Uterine smooth muscle cell (primary cell): ENCODE measurements around the gene IGF2BP1. TPM values are rescaled to one million over a fixed set of nuclear protein-coding genes. Genes with fewer than 3 reads are reported as not detected.

Experiments
- total RNA-seq: library from RNA; depleted of rRNA; stranded (reverse); fragments of >200 nt; gene quantifications from 2 replicates; pipeline ENCODE4 v1.2.3, GENCODE V29; 2014

IGF2BP1 gene
- total RNA-seq = 0.44 and 0.62 TPM in 2 replicates

DNA sequence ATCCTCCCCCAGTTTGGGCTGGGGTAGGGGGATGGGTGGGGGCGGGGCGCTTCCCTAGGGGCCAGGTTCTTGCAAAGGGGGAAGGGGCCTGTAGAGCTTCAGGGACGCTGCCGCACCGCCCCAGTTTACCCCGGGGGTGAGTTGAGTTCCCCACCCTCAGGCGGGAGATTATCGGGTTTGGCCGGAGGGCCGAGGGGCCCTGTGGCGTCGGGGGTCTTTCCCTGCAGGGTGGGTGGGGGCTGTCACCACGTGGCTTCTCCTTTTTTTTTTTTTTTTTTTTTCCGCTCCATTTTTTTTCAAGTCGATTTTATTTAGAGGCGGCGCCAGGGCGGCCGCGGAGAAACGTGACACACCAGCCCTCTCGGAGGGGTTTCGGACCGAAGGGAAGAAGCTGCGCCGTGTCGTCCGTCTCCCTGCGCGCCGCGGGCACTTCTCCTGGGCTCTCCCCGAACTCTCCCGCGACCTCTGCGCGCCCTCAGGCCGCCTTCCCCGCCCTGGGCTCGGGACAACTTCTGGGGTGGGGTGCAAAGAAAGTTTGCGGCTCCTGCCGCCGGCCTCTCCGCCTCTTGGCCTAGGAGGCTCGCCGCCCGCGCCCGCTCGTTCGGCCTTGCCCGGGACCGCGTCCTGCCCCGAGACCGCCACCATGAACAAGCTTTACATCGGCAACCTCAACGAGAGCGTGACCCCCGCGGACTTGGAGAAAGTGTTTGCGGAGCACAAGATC lies at the start of gene IGF2BP1:
Gene IGF2BP1 (plus strand): TSS at position 283 of the 724 bp plus-strand sequence. CDS start 361 bp downstream, at position 644.

Other genes with a start within 250 kb of the IGF2BP1 start
- gene TTLL6, start 180.2 kb upstream of the IGF2BP1 start, total RNA-seq = not detected in 2 replicates
- 52.5 and 53.5 TPM in 2 replicates for gene CALCOCO2, start 166.3 kb upstream of the IGF2BP1 start, total RNA-seq
- gene ATP5MC1, start 104.6 kb upstream of the IGF2BP1 start, total RNA-seq = 36.5 and 45.2 TPM in 2 replicates
- 64.6 and 74.8 TPM in 2 replicates for gene UBE2Z, start 89.0 kb upstream of the IGF2BP1 start, total RNA-seq
- 110 and 124 TPM in 2 replicates for gene SNF8, start 52.5 kb upstream of the IGF2BP1 start, total RNA-seq
- gene GIP, start 28.8 kb upstream of the IGF2BP1 start, total RNA-seq = not detected in 2 replicates
- gene B4GALNT2, start 135.4 kb downstream of the IGF2BP1 start, total RNA-seq = under 0.01 TPM in 1 of 2 replicates, not detected in the other
- not detected in 2 replicates for gene GNGT2, start 213.2 kb downstream of the IGF2BP1 start, total RNA-seq
- 0.11 TPM in 1 of 2 replicates, not detected in the other for gene ABI3, start 213.3 kb downstream of the IGF2BP1 start, total RNA-seq
- not detected in 2 replicates for gene PHOSPHO1, start 233.4 kb downstream of the IGF2BP1 start, total RNA-seq